ENCODE data around the gene TAC3. TPM values are rescaled to one million over a fixed set of nuclear protein-coding genes. Genes with fewer than 3 reads are reported as not detected.

The TAC3 gene
- total and polyA plus RNA-seq, 2 of the 4 experiments (the other 2 are of a cell fraction), result 0.94 TPM; not detected in 1

- intact Hi-C loops (cut with micrococcal nuclease), result no loop called here
- H2BK15ac ChIP-seq (ENCODE audit: low read depth, low read length), result no peak overlapping the region
- H3K27ac ChIP-seq (ENCODE audit: insufficient read depth, low read length), result no peak overlapping the region
- no peak overlapping the region for H3K23ac ChIP-seq (ENCODE audit: low read depth, low read length)
- dilution Hi-C loops (cut with HindIII; ENCODE audit: low sequenced_read_pairs, unreplicated experiment), result no loop called here
- no peaks in the 10 kb centered on the region for H3K79me1 ChIP-seq (ENCODE audit: low read depth in 1 of 2, low read length in 2 of 2)
- H2BK120ac ChIP-seq (ENCODE audit: low read depth, low read length), result no peak overlapping the region
- CTCF ChIA-PET, result interaction anchor here (0.9 kb wide), 1 partner anchor 20 kb away, joined by 6 read pairs; no protein-coding TSS in a partner anchor
- H3K27me3 ChIP-seq (ENCODE audit: control insufficient read depth, insufficient read depth, low read length), result peaks cover 56% of the 10 kb centered on the region
- H3K4me3 ChIP-seq (ENCODE audit: insufficient read depth, low read depth, low read length), result no peak overlapping the region
- peaks cover 2% of the 10 kb centered on the region; the same call in 1 of the 2 replicates for H4K20me1 ChIP-seq (ENCODE audit: insufficient read depth, low read length)
- TF ChIP-seq BHLHE40 (IDR thresholded peaks at IDR 0.05; ENCODE audit: low read depth, low read length), result no peak
- TF ChIP-seq, protein P1, sequence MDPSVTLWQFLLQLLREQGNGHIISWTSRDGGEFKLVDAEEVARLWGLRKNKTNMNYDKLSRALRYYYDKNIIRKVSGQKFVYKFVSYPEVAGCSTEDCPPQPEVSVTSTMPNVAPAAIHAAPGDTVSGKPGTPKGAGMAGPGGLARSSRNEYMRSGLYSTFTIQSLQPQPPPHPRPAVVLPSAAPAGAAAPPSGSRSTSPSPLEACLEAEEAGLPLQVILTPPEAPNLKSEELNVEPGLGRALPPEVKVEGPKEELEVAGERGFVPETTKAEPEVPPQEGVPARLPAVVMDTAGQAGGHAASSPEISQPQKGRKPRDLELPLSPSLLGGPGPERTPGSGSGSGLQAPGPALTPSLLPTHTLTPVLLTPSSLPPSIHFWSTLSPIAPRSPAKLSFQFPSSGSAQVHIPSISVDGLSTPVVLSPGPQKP (IDR thresholded peaks at IDR 0.05; ENCODE audit: borderline replicate concordance, low read depth, low read length), result no peak
- TF ChIP-seq RCOR1 (IDR thresholded peaks at IDR 0.05; ENCODE audit: insufficient replicate concordance, low read length), result no peak
- TF ChIP-seq CEBPB (IDR thresholded peaks at IDR 0.05; ENCODE audit: low read depth, low read length), result no peak
- no peak for TF ChIP-seq CHD1 (IDR thresholded peaks at IDR 0.05; ENCODE audit: low read depth, low read length)
- TF ChIP-seq MAFK (IDR thresholded peaks at IDR 0.05; ENCODE audit: low read depth, low read length), result no peak
- TF ChIP-seq, protein P2, sequence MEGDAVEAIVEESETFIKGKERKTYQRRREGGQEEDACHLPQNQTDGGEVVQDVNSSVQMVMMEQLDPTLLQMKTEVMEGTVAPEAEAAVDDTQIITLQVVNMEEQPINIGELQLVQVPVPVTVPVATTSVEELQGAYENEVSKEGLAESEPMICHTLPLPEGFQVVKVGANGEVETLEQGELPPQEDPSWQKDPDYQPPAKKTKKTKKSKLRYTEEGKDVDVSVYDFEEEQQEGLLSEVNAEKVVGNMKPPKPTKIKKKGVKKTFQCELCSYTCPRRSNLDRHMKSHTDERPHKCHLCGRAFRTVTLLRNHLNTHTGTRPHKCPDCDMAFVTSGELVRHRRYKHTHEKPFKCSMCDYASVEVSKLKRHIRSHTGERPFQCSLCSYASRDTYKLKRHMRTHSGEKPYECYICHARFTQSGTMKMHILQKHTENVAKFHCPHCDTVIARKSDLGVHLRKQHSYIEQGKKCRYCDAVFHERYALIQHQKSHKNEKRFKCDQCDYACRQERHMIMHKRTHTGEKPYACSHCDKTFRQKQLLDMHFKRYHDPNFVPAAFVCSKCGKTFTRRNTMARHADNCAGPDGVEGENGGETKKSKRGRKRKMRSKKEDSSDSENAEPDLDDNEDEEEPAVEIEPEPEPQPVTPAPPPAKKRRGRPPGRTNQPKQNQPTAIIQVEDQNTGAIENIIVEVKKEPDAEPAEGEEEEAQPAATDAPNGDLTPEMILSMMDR (conservative IDR thresholded peaks at IDR 0.05; ENCODE audit: low read depth, low read length), result no peak
- TF ChIP-seq NFE2L2 (IDR thresholded peaks at IDR 0.05; ENCODE audit: low read depth, low read length), result no peak
- H2BK20ac ChIP-seq (ENCODE audit: low read depth, low read length), result no peak overlapping the region
- peaks cover under 1% of the 10 kb centered on the region; the same call in 1 of the 2 replicates for H3K4me1 ChIP-seq (ENCODE audit: control insufficient read depth, insufficient read depth, low read length)
- H2AK9ac ChIP-seq (replicated peaks; ENCODE audit: low read depth, low read length, poor library complexity), result no peak overlapping the region
- H3K18ac ChIP-seq (ENCODE audit: low read depth, low read length), result no peak overlapping the region
- H2BK5ac ChIP-seq (ENCODE audit: low read depth, low read length, poor library complexity, severe bottlenecking), result no peak overlapping the region
- no peak overlapping the region for H4K91ac ChIP-seq (ENCODE audit: insufficient read depth, low read depth, low read length)
- H3K56ac ChIP-seq (ENCODE audit: extremely low read depth, insufficient read depth, low read length), result no peak overlapping the region
- H4K5ac ChIP-seq (ENCODE audit: low read depth, low read length), result no peak overlapping the region
- no peaks in the 10 kb centered on the region for H3K9me3 ChIP-seq (ENCODE audit: control insufficient read depth, insufficient read depth, low read length)
- H3K4ac ChIP-seq (ENCODE audit: low read depth, low read length), result no peak overlapping the region
- H3K4me2 ChIP-seq (ENCODE audit: low read depth, low read length), result no peak overlapping the region
- POLR2A ChIA-PET (ENCODE audit: unreplicated experiment), result no interaction called here
- BruUV-seq (replicated peaks), result no TSS peak
- H4K8ac ChIP-seq (ENCODE audit: low read depth in 2 of 2, low read length in 2 of 2), result no peak overlapping the region
- no peaks in the 10 kb centered on the region; the same call in 1 of the 2 replicates for H3K9me1 ChIP-seq (ENCODE audit: insufficient read depth, low read length)
- in situ Hi-C loops (cut with MboI; ENCODE audit: low sequenced_read_pairs), result no loop called here
- no peaks in the 10 kb centered on the region for H3K36me3 ChIP-seq (ENCODE audit: control insufficient read depth, insufficient read depth, low read length)
- H2AFZ ChIP-seq (replicated peaks; ENCODE audit: low read length, poor library complexity), result no peak overlapping the region
- DNase-seq, result no peak
- no peak overlapping the region for H3K14ac ChIP-seq (replicated peaks; ENCODE audit: low read depth, low read length)
- no peak overlapping the region for H3K9ac ChIP-seq (ENCODE audit: low read depth, low read length)
- no CpG with 5 or more reads among the region's 2 CpGs for WGBS, 2 experiments (ENCODE audit: extremely low coverage in 2 of 2, insufficient read length in 1 of 2)
- no peak overlapping the region for H2AK5ac ChIP-seq (ENCODE audit: low read depth, low read length)
- no peak for ATAC-seq (ENCODE audit: low read depth)
Observed at GRCh38 chr12:57042695-57043094, 26.4 kb upstream of the TAC3 start.
